Motor neuron (in vitro differentiated cells): ENCODE data around the gene LDB2. TPM values are rescaled to one million over a fixed set of nuclear protein-coding genes. Genes with fewer than 3 reads are reported as not detected.

ENCODE experiments used
- ATAC-seq, 8 experiments: fragments of 200-7000 bp; cut with Tn5 transposase; replicated peaks in 6 of 8; 2 replicates each; pipeline ENCODE4 v1.8.0; 2021; ENCODE audit warnings: mild to moderate bottlenecking in 8 of 8, moderate library complexity in 8 of 8
- H3K27ac ChIP-seq, 2 donors: fragments of 250-450 bp; sonication (Bioruptor Pico); 2 replicates each; pipeline ENCODE4 v1.9.0; 2021; ENCODE audit warnings: antibody characterized with exemption in 2 of 2, mild to moderate bottlenecking in 2 of 2, moderate library complexity in 1 of 2
- H3K4me1 ChIP-seq, 2 donors: fragments of 250-450 bp; sonication (Bioruptor Pico); replicated peaks in 1 of 2; 2 replicates each; pipeline ENCODE4 v1.6.1; 2021; ENCODE audit warnings: antibody characterized with exemption in 2 of 2, mild to moderate bottlenecking in 2 of 2, moderate library complexity in 1 of 2
- H3K4me3 ChIP-seq, 5 donors: fragments of 250-450 bp; sonication (Bioruptor Pico); 2 replicates each; pipeline ENCODE4 v1.9.0; 2021; ENCODE audit warnings: antibody characterized with exemption in 5 of 5, mild to moderate bottlenecking in 5 of 5, moderate library complexity in 4 of 5
- WGBS, 10 experiments: fragments of 450-650 bp; shearing (Covaris generic); methylation state at CpG; one replicate each; pipeline ENCODE4 v1.0.0; 2022; 5-methylcytosine and 5-hydroxymethylcytosine counted together
- in situ Hi-C, 9 experiments: fragments of 400-800 bp; cut with MboI; loops; one replicate each; pipeline ENCODE4 v1.15.0; 2021; ENCODE audit warnings: low sequenced_read_pairs in 9 of 9, low pct_unique_long_range_greater_than_20kb in 2 of 9; ENCODE audit not compliant: unreplicated experiment in 9 of 9
- total RNA-seq, 8 experiments: library from RNA; unstranded; fragments of 300-600 nt; gene quantifications; 2 replicates each; pipeline versions ENCODE4 v1.2.3 to v1.2.4, GENCODE V29; 2022

LDB2 gene
- total RNA-seq, 8 experiments from 2014 or later: 5.8 to 107 (median 20.9) TPM

DNA sequence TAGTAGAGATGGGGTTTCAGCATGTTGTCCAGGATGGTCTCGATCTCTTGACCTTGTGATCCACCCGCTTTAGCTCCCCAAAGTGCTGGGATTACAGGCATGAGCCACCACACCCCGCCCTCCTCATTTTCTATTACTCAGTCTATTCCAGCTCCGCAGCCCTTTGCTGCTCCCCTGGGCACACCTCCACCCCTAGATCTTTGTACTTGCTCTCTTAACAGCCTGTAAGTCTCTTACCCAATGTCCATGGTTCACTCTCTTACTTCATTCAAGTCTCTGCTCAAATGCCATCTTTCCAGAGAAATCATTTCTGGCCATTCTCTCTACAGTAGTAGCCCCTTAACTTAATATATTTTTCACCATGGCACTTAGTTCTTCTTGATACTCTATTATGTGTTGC is 64.7 kb downstream of the LDB2 start:
- H3K4me3 ChIP-seq: no peak overlapping the region
- no peak overlapping the region for H3K27ac ChIP-seq
- in situ Hi-C loops: no loop called here
- ATAC-seq: no peak
- H3K4me1 ChIP-seq: no peaks in the 10 kb centered on the region
- WGBS, 10 experiments: 83 to 100% (median 95%) methylated on average over 1 to 4 of the region's 4 CpGs; no CpG with 5 or more reads in 3 of the 10 experiments

GRCh38 chr4:16830081-16830480 is 68.4 kb downstream of the LDB2 start:
- in situ Hi-C loops: no loop called here
- peaks cover 7 to 13% of the 10 kb centered on the region in 2 donors for H3K4me1 ChIP-seq
- no peak overlapping the region for H3K4me3 ChIP-seq
- WGBS, 10 experiments: 90 to 100% (median 100%) methylated on average over 1 to 2 of the region's 3 CpGs; no CpG with 5 or more reads in 5 of the 10 experiments
- H3K27ac ChIP-seq: no peak overlapping the region
- ATAC-seq: no peak

DNA sequence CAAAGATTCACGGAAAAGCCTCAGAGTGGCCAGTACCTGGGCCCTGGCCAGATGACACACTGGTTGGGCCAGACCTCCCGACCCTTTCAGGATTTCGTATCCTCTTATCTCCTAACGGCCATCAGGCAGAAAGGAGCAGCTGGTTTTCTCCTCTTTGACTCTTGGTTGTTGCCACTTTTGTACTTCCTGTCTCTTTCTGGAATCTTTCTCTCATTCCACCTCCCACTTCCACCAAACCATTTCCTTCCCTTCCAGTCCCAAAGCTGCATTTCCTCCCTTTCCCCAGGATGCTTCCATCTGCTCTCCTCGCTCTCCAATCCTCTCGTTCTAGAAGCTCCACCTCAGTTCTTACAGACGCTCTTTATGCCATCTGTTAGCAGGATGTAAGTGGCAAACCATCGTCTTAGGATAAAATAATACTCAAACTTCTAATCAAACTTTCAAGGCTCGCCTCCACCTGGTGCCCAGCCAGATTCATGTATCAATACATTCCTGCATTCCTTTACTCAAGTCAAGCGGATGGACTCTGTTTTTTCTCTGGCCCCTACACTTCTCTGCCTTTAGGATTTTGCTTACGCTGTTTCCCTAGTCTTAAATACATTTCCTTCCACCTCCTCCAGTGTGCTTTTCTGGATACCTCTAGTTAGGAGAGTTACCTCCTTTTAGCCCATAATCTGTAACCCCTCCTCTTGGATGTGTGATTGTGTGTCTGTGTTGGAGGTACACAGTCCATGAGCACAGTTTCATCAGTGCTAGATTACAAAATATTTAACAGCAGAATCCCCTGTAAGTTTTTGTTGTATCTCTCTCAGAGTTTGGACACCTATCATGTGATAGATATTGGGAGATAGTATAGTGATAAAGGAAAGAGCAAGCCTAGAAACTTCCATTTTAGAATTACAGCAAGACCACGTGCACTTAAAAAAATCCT is 70.4 kb downstream of the LDB2 start:
- ATAC-seq: no peak
- Histone ChIP-seq H3K27ac (no peak overlapping the region), H3K4me1 (peaks cover 7 to 13% of the 10 kb centered on the region in 2 donors), H3K4me3 (no peak overlapping the region)
- in situ Hi-C loops: no loop called here
- 64 to 96% (median 87%) methylated on average over 2 to 11 of the region's 12 CpGs for WGBS, 10 experiments

GRCh38 chr4:16827045-16827444 is 71.4 kb downstream of the LDB2 start:
- H3K4me3 ChIP-seq: no peak overlapping the region
- in situ Hi-C loops: no loop called here
- peaks cover 7 to 13% of the 10 kb centered on the region in 2 donors for H3K4me1 ChIP-seq
- no peak overlapping the region for H3K27ac ChIP-seq
- ATAC-seq: peak in 2 of 8 experiments; percentile 40 to 42
- WGBS, 10 experiments: 21 to 71% (median 45%) methylated on average over 1 to 4 of the region's 4 CpGs; no CpG with 5 or more reads in 1 of the 10 experiments

GRCh38 chr4:16826406-16826910 is 72.0 kb downstream of the LDB2 start:
- in situ Hi-C loops: no loop called here
- H3K27ac ChIP-seq: no peak overlapping the region
- peaks cover 7 to 13% of the 10 kb centered on the region in 2 donors for H3K4me1 ChIP-seq
- H3K4me3 ChIP-seq: no peak overlapping the region
- WGBS, 10 experiments: 25 to 96% (median 83%) methylated on average over 3 of the region's 3 CpGs; no CpG with 5 or more reads in 1 of the 10 experiments
- ATAC-seq: no peak

DNA sequence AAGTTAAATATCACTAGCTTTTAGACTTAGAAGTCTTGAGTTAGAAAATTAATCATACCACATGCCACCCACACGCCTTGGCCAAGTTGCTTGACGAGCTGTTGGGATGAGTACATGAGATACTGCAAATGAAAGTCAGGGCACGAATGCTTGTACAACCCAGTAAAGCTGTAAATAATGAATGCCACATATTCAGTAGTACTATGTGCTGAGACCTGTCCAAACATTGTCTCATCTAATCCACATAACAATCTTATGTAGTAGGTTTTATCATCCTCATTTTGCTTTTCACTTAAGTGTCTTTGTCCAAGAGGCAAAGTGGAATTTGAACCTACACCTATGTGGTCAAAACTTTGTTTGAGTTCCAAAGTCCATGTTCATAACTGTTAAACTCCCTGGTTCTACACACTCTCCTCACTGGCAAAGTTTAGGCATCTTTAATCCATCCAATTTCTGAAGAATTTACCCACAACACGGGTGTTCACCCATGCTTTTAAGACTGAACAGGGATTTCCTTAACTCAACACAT is 74.1 kb downstream of the LDB2 start:
- WGBS, 10 experiments: 10 to 100% (median 90%) methylated on average over 1 to 3 of the region's 4 CpGs; no CpG with 5 or more reads in 2 of the 10 experiments
- ATAC-seq: no peak
- in situ Hi-C loops: no loop called here

DNA sequence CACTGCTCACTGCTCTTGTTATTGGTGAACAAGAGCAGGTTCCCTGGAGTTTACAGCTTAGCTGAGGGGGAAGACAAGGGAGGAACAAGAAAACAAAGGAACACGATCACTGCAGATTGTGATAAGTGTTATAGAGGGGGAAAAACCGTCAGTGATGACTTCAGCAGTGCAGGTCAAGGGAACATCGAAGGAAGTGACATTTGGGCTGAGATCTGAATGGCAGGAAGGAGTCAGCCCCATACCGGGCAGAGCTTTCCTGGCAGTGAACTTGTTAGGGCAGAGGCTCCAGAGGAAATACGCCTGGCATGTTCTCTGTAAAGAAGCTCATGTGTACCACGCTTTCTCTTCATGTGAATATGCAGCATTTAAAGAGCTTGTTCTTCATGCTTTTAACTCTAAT is 78.1 kb downstream of the LDB2 start:
- 38 to 100% (median 58%) methylated on average over 3 to 6 of the region's 6 CpGs; no CpG with 5 or more reads in 1 of the 10 experiments for WGBS, 10 experiments
- no peak for ATAC-seq
- Histone ChIP-seq H3K27ac (no peak overlapping the region), H3K4me3 (no peak overlapping the region), H3K4me1 (peaks cover 17 to 26% of the 10 kb centered on the region in 2 donors)
- in situ Hi-C loops: no loop called here

More for the DNA sequence above, 74.1 kb downstream of the LDB2 start:
- no peak overlapping the region for H3K27ac ChIP-seq
- H3K4me1 ChIP-seq: peaks cover 11 to 23% of the 10 kb centered on the region in 2 donors
- H3K4me3 ChIP-seq: no peak overlapping the region

DNA sequence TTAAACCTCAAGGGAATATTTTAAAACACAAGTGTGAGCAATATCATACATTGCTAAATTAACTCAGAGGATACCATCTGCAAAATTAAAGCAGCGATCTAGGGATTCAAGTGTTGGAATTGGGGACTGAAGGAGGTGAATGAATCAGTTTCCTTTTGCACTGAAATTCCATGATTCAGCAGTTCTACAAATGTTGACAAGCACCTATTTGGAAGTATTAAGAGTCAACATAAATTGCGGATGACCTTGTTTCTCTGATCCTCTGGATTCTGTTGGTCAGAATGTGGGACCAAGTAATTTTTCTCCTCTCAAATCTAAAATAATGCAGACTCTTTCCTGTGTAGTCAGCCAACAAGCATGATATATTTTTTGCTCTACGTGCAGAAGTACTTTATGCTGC is 78.8 kb downstream of the LDB2 start:
- H3K4me1 ChIP-seq: peaks cover 20 to 26% of the 10 kb centered on the region in 2 donors
- in situ Hi-C loops: no loop called here
- 70 to 100% (median 94%) methylated on average over 1 to 3 of the region's 3 CpGs for WGBS, 10 experiments

GRCh38 chr4:16818005-16818404 is 80.4 kb downstream of the LDB2 start:
- WGBS, 10 experiments: 50 to 100% (median 92%) methylated on average over 1 to 3 of the region's 3 CpGs; no CpG with 5 or more reads in 2 of the 10 experiments
- ATAC-seq: peak in 3 of 8 experiments; percentile 16 to 37 (median 32)
- H3K4me3 ChIP-seq: no peak overlapping the region
- H3K27ac ChIP-seq: no peak overlapping the region
- in situ Hi-C loops: no loop called here
- peaks cover 26 to 33% of the 10 kb centered on the region in 2 donors for H3K4me1 ChIP-seq

More for the DNA sequence above, 78.8 kb downstream of the LDB2 start:
- no peak for ATAC-seq
- Histone ChIP-seq H3K27ac (no peak overlapping the region), H3K4me3 (no peak overlapping the region)

DNA sequence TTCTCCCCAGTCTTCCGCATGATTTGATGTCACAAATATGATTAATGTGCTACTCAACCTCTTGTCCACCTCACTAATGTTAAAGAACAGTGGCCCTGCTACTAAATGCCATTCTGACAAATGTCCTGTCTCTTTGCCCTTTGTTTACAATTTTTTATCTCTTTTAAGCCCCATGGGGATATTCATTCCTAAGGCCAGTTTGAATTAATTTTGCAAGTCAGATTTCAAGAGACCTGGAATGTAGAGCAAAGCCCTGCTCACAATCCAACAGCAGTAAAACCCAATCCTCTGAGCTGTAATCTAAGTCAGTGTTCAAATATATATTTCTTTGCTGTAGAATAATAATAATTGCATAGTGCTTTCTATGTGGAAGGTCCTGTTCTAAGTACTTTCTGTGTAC is 81.2 kb downstream of the LDB2 start:
- ATAC-seq: peak; percentile 65 to 96 (median 81)
- in situ Hi-C loops: no loop called here

DNA sequence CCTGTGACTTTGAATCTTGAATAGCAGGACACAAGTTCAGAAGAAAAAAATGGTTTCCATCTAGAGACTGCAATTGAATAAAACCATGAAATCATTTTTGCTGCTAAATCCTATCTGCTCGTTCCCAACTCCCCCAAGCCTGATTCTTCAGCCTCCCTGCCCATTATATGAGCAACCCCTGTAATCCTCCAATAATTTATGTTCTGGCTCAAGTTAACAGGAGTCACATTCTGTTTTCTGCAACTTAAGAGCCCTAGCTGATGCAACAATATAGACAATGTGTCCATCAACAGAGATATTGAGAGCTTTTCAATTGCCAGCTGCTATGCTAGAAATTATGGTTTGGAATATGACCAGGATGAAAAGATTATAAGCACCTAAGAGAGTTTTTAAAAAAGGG is 84.1 kb downstream of the LDB2 start:
- no peak overlapping the region for H3K4me3 ChIP-seq
- peaks cover 22 to 36% of the 10 kb centered on the region in 2 donors for H3K4me1 ChIP-seq
- WGBS, 10 experiments: 50 to 100% (median 78%) methylated on average over 1 of the region's 1 CpG; no CpG with 5 or more reads in 6 of the 10 experiments
- in situ Hi-C loops: no loop called here
- H3K27ac ChIP-seq: no peak overlapping the region
- ATAC-seq: peak in 5 of 8 experiments; percentile 12 to 58 (median 37)

More for the DNA sequence above, 81.2 kb downstream of the LDB2 start:
- peaks cover 26 to 33% of the 10 kb centered on the region in 2 donors for H3K4me1 ChIP-seq
- WGBS, 10 experiments: 0 to 100% (median 25%) methylated on average over 1 of the region's 1 CpG; no CpG with 5 or more reads in 2 of the 10 experiments
- H3K4me3 ChIP-seq: no peak overlapping the region
- H3K27ac ChIP-seq: no peak overlapping the region

GRCh38 chr4:16812041-16812440 is 86.4 kb downstream of the LDB2 start:
- H3K4me1 ChIP-seq: peaks cover 14 to 33% of the 10 kb centered on the region in 2 donors
- in situ Hi-C loops: no loop called here
- 71 to 100% (median 94%) methylated on average over 1 to 3 of the region's 3 CpGs; no CpG with 5 or more reads in 1 of the 10 experiments for WGBS, 10 experiments
- no peak overlapping the region for H3K4me3 ChIP-seq
- ATAC-seq: no peak
- no peak overlapping the region for H3K27ac ChIP-seq

GRCh38 chr4:16809943-16810342 is 88.5 kb downstream of the LDB2 start:
- in situ Hi-C loops: no loop called here
- Histone ChIP-seq H3K4me3 (no peak overlapping the region), H3K4me1 (peaks cover 9 to 28% of the 10 kb centered on the region in 2 donors), H3K27ac (no peak overlapping the region)
- ATAC-seq: peak in 5 of 8 experiments; percentile 82 to 96 (median 94)
- WGBS, 10 experiments: 40 to 100% (median 80%) methylated on average over 1 to 3 of the region's 3 CpGs; no CpG with 5 or more reads in 1 of the 10 experiments
